WI38 (cell line): Measurements from ENCODE around the gene PRKCZ.
A peak's percentile ranks its signal among the peaks of the same experiment; 100 is the strongest.
"Not testable (repeated sequence)": the region's sequence is repeated elsewhere in the genome, so short reads cannot be mapped to it uniquely, and the experiment has no call there.

Experiments used
- H3K4me3 ChIP-seq: 2 replicates; pipeline ENCODE4 v1.5.1; 2011; ENCODE audit warnings: low read depth, mild to moderate bottlenecking, control low read depth, low read length
- TF ChIP-seq, protein P1 (sequence below): IDR thresholded peaks from 2 replicates; pipeline ENCODE4 v1.5.1; 2012; ENCODE audit warnings: low read depth, mild to moderate bottlenecking, control low read depth, low read length

PRKCZ gene

GRCh38 chr1:2088458-2088857, 38.2 kb downstream of the PRKCZ start:
- H3K4me3 ChIP-seq = no peak overlapping the region

DNA sequence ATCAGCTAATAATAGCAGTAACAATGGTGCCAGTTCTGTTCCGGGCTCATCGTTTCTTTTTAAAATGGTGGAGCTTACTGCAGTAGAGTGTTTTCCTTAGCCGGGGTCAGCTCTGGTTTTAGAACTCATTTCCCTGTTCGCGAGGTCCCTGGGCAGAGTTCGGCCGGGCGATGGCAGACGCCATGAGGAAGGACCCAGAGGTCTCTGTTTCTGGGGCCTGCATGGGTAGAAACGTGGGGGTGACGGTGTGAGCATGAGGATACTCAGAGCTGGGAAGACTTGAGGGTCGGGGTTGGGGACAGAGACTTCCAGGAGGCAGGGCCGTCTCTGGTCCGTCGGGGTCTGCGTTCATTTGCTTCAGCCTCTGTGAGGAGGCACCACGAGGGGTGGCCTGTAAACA, 38.8 kb downstream of the PRKCZ start:
- H3K4me3 ChIP-seq = no peak overlapping the region
- TF ChIP-seq, protein P1, sequence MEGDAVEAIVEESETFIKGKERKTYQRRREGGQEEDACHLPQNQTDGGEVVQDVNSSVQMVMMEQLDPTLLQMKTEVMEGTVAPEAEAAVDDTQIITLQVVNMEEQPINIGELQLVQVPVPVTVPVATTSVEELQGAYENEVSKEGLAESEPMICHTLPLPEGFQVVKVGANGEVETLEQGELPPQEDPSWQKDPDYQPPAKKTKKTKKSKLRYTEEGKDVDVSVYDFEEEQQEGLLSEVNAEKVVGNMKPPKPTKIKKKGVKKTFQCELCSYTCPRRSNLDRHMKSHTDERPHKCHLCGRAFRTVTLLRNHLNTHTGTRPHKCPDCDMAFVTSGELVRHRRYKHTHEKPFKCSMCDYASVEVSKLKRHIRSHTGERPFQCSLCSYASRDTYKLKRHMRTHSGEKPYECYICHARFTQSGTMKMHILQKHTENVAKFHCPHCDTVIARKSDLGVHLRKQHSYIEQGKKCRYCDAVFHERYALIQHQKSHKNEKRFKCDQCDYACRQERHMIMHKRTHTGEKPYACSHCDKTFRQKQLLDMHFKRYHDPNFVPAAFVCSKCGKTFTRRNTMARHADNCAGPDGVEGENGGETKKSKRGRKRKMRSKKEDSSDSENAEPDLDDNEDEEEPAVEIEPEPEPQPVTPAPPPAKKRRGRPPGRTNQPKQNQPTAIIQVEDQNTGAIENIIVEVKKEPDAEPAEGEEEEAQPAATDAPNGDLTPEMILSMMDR = no peak

More at GRCh38 chr1:2088458-2088857, 38.2 kb downstream of the PRKCZ start:
- TF ChIP-seq, protein P1 = no peak

- TF ChIP-seq, protein P1 = no peak
- no peak overlapping the region for H3K4me3 ChIP-seq
Observed at GRCh38 chr1:2090216-2090890, 40.1 kb downstream of the PRKCZ start.

GRCh38 chr1:2091611-2092604, 41.7 kb downstream of the PRKCZ start:
- H3K4me3 ChIP-seq = no peak overlapping the region
- TF ChIP-seq, protein P1 = peak; percentile 34; the same call in 1 of the 2 replicates

DNA sequence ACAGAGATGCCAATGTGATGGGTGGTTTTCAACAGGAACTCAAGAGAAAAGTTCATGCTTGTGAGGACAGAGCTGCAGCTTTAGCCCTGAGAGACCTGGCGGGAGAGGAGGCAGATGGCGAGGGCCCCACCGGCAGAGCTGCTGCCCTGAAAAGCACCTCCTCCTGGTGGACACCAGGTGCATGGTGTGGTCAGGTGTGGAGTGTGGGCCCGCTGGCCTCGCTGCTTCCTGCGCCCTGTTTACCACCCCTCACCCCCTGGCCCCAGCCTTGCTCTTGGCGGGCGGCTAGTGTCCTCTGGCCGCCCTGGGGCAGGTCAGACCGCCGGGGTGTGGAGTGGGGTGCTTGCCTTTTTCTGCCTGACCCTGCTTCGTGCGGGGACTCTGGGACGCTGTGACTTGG, 42.8 kb downstream of the PRKCZ start:
- TF ChIP-seq, protein P1 = no peak
- H3K4me3 ChIP-seq = no peak overlapping the region

- H3K4me3 ChIP-seq = no peak overlapping the region
- TF ChIP-seq, protein P1 = no peak
Observed at GRCh38 chr1:2093636-2094035, 43.4 kb downstream of the PRKCZ start.

DNA sequence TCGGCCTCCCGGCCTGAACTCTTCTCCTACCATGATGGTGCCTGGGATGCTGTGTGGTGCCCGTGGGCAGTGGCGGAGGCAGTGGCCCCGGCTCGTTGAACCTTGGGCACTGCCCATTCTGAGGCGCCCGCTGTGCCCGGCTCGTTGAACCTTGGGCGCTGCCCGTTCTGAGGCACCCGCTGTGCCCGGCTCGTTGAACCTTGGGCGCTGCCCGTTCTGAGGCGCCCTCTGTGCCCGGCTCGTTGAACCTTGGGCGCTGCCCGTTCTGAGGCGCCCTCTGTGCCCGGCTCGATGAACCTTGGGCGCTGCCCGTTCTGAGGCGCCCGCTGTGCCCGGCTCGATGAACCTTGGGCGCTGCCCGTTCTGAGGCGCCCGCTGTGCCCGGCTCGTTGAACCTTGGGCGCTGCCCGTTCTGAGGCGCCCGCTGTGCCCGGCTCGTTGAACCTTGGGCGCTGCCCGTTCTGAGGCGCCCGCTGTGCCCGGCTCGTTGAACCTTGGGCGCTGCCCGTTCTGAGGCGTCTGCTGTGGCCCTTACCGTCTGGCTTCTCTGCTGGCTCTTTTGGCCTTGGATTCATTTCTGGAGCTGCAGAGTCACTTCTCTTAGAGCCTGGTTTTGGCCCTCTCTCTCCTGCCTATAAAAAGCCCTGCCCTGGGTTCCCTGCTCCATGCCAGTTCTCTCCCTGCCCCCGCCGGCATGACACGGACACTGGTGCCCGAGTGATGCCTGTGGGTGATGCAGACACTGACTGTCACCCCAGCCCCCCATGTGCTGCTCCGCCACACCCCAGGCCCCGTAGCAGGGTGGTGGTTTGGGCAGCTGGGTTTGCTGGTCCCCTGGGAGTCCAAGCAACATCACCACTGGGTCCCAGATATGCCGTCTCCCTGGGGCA, 44.3 kb downstream of the PRKCZ start:
- H3K4me3 ChIP-seq = not testable (repeated sequence)
